Fibroblast of lung (primary cell): ENCODE measurements around the gene RALA.

ENCODE experiments used
- CTCF ChIP-seq, 2 donors: IDR thresholded peaks in 1 of 2; conservative IDR thresholded peaks in 1 of 2; 1 replicate in 1 of 2; 2 replicates in 1 of 2; pipeline ENCODE4 v1.5.1; 2011 to 2012; ENCODE audit warnings: low read length in 2 of 2, control low read depth in 1 of 2, inconsistent platforms in 1 of 2, low read depth in 1 of 2, mild to moderate bottlenecking in 1 of 2
- EZH2 ChIP-seq: IDR thresholded peaks from 2 replicates; pipeline ENCODE4 v1.5.1; 2012; ENCODE audit warnings: low read length, control low read depth, mild to moderate bottlenecking; ENCODE audit errors: missing control alignments

- no peak for TF ChIP-seq CTCF (conservative IDR thresholded peaks at IDR 0.05 in 1 of 2, IDR thresholded peaks at IDR 0.05 in 1 of 2; ENCODE audit: low read depth in 1 of 2, low read length in 2 of 2)
- no peak for TF ChIP-seq EZH2
These were observed 77.6 kb downstream of the RALA start for GRCh38 chr7:39700932-39701331.
